ENCODE measurements around the gene NEUROG2.
"Not testable (repeated sequence)": the region's sequence is repeated elsewhere in the genome, so short reads cannot be mapped to it uniquely, and the experiment has no call there.

Gene NEUROG2

GRCh38 chr4:112536123-112536522 is 20.1 kb upstream of the NEUROG2 start:
- no peak overlapping the region for H3K4me3 ChIP-seq (ENCODE audit: low read length)
- TF ChIP-seq CTCF (conservative IDR thresholded peaks at IDR 0.05; ENCODE audit: low read depth, low read length), result no peak
- no peak for DNase-seq (ENCODE audit: low read depth)

GRCh38 chr4:112532267-112532666 is 16.3 kb upstream of the NEUROG2 start:
- DNase-seq (ENCODE audit: low read depth), result no peak

GRCh38 chr4:112531146-112531545 is 15.2 kb upstream of the NEUROG2 start:
- TF ChIP-seq CTCF (conservative IDR thresholded peaks at IDR 0.05; ENCODE audit: low read depth, low read length), result no peak
- no peak overlapping the region for H3K4me3 ChIP-seq (ENCODE audit: low read length)
- DNase-seq (ENCODE audit: low read depth), result no peak

More at GRCh38 chr4:112532267-112532666, 16.3 kb upstream of the NEUROG2 start:
- H3K4me3 ChIP-seq (ENCODE audit: low read length), result no peak overlapping the region
- TF ChIP-seq CTCF (conservative IDR thresholded peaks at IDR 0.05; ENCODE audit: low read depth, low read length), result no peak

GRCh38 chr4:112526061-112526460 is 10.1 kb upstream of the NEUROG2 start:
- no peak for TF ChIP-seq CTCF (conservative IDR thresholded peaks at IDR 0.05; ENCODE audit: low read depth, low read length)
- H3K4me3 ChIP-seq (ENCODE audit: low read length), result no peak overlapping the region
- DNase-seq (ENCODE audit: low read depth), result no peak

- H3K4me3 ChIP-seq (ENCODE audit: low read length), result peak overlapping the region; percentile 42
- no peak for DNase-seq (ENCODE audit: low read depth)
- peak; percentile 70 for TF ChIP-seq CTCF (conservative IDR thresholded peaks at IDR 0.05; ENCODE audit: low read depth, low read length)
Measured at GRCh38 chr4:112523764-112524505, 8.0 kb upstream of the NEUROG2 start.

- DNase-seq (ENCODE audit: low read depth), result no peak
- TF ChIP-seq CTCF (conservative IDR thresholded peaks at IDR 0.05; ENCODE audit: low read depth, low read length), result peak; percentile 32
- peak overlapping the region; percentile 42 for H3K4me3 ChIP-seq (ENCODE audit: low read length)
Measured at GRCh38 chr4:112523008-112523721, 7.2 kb upstream of the NEUROG2 start.

GRCh38 chr4:112522431-112522830 is 6.5 kb upstream of the NEUROG2 start:
- H3K4me3 ChIP-seq (ENCODE audit: low read length); DNase-seq (ENCODE audit: low read depth): not testable (repeated sequence)
